ENCODE measurements around the gene DELE1.

DNA sequence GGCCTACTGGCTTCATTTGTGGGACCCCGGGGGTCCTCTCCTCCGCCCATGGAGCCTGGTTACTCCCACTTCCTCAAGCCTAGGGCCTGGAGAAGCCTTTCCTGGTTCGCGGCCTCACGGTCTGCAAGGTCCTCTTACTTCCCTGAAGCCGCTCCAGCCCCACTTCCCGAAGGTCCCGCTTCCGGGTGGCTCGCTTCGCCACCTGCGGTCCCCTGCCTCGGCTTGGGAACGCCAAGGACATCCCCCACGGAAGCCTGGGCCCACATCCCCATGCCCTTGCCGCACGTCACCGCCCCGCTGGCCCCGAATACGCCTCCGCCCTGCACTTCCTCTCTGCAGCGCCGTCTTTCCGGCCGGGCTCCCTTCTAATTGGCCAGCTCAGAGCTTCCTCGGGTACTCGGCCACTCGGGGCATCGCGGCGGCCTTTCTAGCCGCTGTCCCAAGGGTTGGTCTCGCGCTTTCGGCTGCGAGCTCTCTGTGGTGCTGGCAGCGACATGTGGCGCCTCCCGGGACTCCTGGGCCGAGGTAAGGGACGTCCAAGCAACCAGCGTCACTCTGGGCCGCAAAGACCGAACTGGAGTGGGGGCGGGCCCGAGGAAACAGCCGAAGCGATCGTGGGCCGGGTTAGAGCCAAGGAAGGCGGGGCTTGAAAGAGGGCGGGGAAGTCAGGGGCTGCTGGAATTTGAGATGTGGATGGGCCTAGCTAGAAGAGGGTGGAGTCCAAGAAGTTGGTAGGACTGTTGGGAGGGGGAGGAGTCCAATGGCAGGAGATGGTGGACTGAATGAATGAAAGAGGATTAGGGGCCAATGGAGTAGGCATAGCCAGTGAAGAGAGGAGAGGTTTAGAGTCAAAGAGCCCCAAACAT is at the start of gene DELE1:
- TF ChIP-seq, protein P1, sequence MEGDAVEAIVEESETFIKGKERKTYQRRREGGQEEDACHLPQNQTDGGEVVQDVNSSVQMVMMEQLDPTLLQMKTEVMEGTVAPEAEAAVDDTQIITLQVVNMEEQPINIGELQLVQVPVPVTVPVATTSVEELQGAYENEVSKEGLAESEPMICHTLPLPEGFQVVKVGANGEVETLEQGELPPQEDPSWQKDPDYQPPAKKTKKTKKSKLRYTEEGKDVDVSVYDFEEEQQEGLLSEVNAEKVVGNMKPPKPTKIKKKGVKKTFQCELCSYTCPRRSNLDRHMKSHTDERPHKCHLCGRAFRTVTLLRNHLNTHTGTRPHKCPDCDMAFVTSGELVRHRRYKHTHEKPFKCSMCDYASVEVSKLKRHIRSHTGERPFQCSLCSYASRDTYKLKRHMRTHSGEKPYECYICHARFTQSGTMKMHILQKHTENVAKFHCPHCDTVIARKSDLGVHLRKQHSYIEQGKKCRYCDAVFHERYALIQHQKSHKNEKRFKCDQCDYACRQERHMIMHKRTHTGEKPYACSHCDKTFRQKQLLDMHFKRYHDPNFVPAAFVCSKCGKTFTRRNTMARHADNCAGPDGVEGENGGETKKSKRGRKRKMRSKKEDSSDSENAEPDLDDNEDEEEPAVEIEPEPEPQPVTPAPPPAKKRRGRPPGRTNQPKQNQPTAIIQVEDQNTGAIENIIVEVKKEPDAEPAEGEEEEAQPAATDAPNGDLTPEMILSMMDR (IDR thresholded peaks at IDR 0.05) = no peak
- TF ChIP-seq EP300 (IDR thresholded peaks at IDR 0.05) = no peak
- TF ChIP-seq POLR2AphosphoS5 (IDR thresholded peaks at IDR 0.05) = peak; percentile 82 to 91 (median 88)
- peak; percentile 77 to 90 for TF ChIP-seq POLR2A (IDR thresholded peaks at IDR 0.05)

All from sigmoid colon (tissue), 4 donors.